ENCODE measurements around the gene TBCD. TPM values are rescaled to one million over a fixed set of nuclear protein-coding genes. Genes with fewer than 3 reads are reported as not detected.
"Not testable (repeated sequence)": the region's sequence is repeated elsewhere in the genome, so short reads cannot be mapped to it uniquely, and the experiment has no call there.

TBCD gene
- total RNA-seq, 2 donors from 2014 or later, result 44.4 to 54.1 TPM

- ATAC-seq, result no peak
- no peak for DNase-seq
- intact Hi-C loops (cut with DNase I, micrococcal nuclease), result no loop called here
Measured at GRCh38 chr17:82723169-82723807, 28.6 kb upstream of the TBCD start.

- intact Hi-C loops (cut with DNase I, micrococcal nuclease), result no loop called here
- no peak for DNase-seq
- ATAC-seq, result no peak
Measured at GRCh38 chr17:82726427-82726826, 25.4 kb upstream of the TBCD start.

GRCh38 chr17:82729479-82730260 lies 22.2 kb upstream of the TBCD start:
- ATAC-seq (no peak), DNase-seq (no peak)

GRCh38 chr17:82732118-82732743 lies 19.6 kb upstream of the TBCD start:
- intact Hi-C loops (cut with DNase I, micrococcal nuclease), result no loop called here
- ATAC-seq, result no peak
- no peak for DNase-seq

More at GRCh38 chr17:82729479-82730260, 22.2 kb upstream of the TBCD start:
- intact Hi-C loops (cut with DNase I, micrococcal nuclease), result no loop called here

- DNase-seq (peak; percentile 72 to 75), ATAC-seq (peak; percentile 87)
- intact Hi-C loops (cut with DNase I, micrococcal nuclease), result no loop called here
Measured at GRCh38 chr17:82734987-82735866, 16.6 kb upstream of the TBCD start, which contains the start of gene FN3K. Gene FN3K (plus strand): TSS chr17:82735615. CDS start chr17:82735637, 22 bp downstream.

GRCh38 chr17:82736511-82737185 lies 15.2 kb upstream of the TBCD start:
- ATAC-seq, result no peak
- DNase-seq, result no peak
- intact Hi-C loops (cut with DNase I, micrococcal nuclease), result no loop called here

GRCh38 chr17:82737967-82738877 lies 13.6 kb upstream of the TBCD start:
- DNase-seq (no peak), ATAC-seq (no peak)
- intact Hi-C loops (cut with DNase I, micrococcal nuclease), result no loop called here

GRCh38 chr17:82740906-82741759 lies 10.7 kb upstream of the TBCD start:
- ATAC-seq, result no peak
- no peak for DNase-seq
- intact Hi-C loops (cut with DNase I, micrococcal nuclease), result no loop called here

GRCh38 chr17:82743344-82744219 lies 8.3 kb upstream of the TBCD start:
- intact Hi-C loops (cut with DNase I, micrococcal nuclease), result no loop called here
- peak; percentile 19 for ATAC-seq

GRCh38 chr17:82744736-82745135 lies 7.1 kb upstream of the TBCD start:
- ATAC-seq; DNase-seq; intact Hi-C loops (cut with DNase I, micrococcal nuclease): not testable (repeated sequence)

More at GRCh38 chr17:82743344-82744219, 8.3 kb upstream of the TBCD start:
- DNase-seq, result no peak

GRCh38 chr17:82745524-82745923 lies 6.3 kb upstream of the TBCD start:
- ATAC-seq, result no peak
- intact Hi-C loops (cut with DNase I, micrococcal nuclease), result no loop called here
- no peak for DNase-seq

- intact Hi-C loops (cut with DNase I, micrococcal nuclease), result no loop called here
- no peak for ATAC-seq
- no peak for DNase-seq
Measured at GRCh38 chr17:82748756-82749155, 3.1 kb upstream of the TBCD start.

GRCh38 chr17:82750241-82750908 lies 1.5 kb upstream of the TBCD start:
- intact Hi-C loops (cut with DNase I, micrococcal nuclease), result no loop called here
- ATAC-seq (no peak), DNase-seq (no peak)

- no peak for DNase-seq
- ATAC-seq, result no peak
- intact Hi-C loops (cut with DNase I, micrococcal nuclease), result no loop called here
Measured at GRCh38 chr17:82751171-82751570, 694 bp upstream of the TBCD start.

All from left colon (tissue), 2 donors.